ENCODE results near the gene SKAP2.
"Not testable (repeated sequence)": the region's sequence is repeated elsewhere in the genome, so short reads cannot be mapped to it uniquely, and the experiment has no call there.

SKAP2 gene

DNA sequence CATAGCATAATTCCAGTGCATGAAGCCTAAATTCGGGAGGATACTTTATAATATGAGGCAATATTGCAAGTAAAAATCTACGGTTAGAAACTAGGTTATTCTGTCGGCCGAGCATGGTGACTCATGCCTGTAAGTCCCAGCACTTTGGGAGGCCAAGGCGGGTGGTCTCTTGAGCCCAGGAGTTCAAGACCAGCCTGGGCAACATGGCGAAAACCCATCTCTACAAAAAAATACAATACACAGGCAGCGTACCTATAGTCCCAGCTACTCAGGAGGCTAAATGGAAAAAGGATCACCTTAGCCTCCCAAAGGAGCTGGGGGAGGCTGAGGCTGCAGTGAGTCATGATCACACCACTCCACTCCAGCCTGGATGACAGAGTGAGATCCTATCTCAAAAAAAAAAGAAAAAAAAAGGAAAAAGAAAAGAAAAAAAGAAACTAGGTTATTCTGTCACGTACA lies 14.2 kb downstream of the SKAP2 start:
- Histone ChIP-seq H3K9me3 (ENCODE audit: control insufficient read depth, low read length) (no peaks in the 10 kb centered on the region), H3K4me2 (ENCODE audit: low read length) (no peak overlapping the region), H3K27ac (no peak overlapping the region), H3K79me2 (no peaks in the 10 kb centered on the region), H3K36me3 (ENCODE audit: control insufficient read depth, insufficient read depth, low read length) (no peaks in the 10 kb centered on the region), H3K4me3 (ENCODE audit: low read depth, low read length) (no peak overlapping the region), H3K4me1 (no peaks in the 10 kb centered on the region), H3K9ac (no peak overlapping the region), H2AFZ (no peak overlapping the region), H3K27me3 (ENCODE audit: control insufficient read depth, insufficient read depth, low read length) (no peaks in the 10 kb centered on the region)
- TF ChIP-seq, protein P1, sequence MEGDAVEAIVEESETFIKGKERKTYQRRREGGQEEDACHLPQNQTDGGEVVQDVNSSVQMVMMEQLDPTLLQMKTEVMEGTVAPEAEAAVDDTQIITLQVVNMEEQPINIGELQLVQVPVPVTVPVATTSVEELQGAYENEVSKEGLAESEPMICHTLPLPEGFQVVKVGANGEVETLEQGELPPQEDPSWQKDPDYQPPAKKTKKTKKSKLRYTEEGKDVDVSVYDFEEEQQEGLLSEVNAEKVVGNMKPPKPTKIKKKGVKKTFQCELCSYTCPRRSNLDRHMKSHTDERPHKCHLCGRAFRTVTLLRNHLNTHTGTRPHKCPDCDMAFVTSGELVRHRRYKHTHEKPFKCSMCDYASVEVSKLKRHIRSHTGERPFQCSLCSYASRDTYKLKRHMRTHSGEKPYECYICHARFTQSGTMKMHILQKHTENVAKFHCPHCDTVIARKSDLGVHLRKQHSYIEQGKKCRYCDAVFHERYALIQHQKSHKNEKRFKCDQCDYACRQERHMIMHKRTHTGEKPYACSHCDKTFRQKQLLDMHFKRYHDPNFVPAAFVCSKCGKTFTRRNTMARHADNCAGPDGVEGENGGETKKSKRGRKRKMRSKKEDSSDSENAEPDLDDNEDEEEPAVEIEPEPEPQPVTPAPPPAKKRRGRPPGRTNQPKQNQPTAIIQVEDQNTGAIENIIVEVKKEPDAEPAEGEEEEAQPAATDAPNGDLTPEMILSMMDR (IDR thresholded peaks at IDR 0.05), result no peak

DNA sequence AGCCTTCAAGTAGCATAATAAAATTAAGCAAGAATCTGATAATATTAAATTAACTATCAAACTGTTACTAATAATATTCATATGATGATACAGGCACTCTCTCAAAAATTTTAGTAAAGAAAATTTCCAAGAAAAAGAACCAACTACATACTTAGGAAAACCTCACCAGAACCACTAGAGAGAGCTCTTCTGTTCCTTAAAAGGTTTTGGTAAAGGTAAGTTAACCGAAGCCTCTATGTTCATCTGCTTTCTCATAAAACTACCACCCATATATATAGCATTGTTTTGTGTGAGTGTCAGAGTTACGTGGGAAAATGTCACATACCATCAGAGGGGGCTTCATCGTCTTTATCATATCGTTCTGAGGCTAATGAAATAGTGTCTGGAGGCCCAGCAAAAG lies 20.7 kb downstream of the SKAP2 start:
- Histone ChIP-seq H3K27me3 (ENCODE audit: control insufficient read depth, insufficient read depth, low read length) (no peaks in the 10 kb centered on the region), H3K36me3 (ENCODE audit: control insufficient read depth, insufficient read depth, low read length) (no peaks in the 10 kb centered on the region), H2AFZ (no peak overlapping the region), H3K4me2 (ENCODE audit: low read length) (no peak overlapping the region), H3K4me3 (ENCODE audit: low read depth, low read length) (no peak overlapping the region), H3K79me2 (no peaks in the 10 kb centered on the region), H3K9me3 (ENCODE audit: control insufficient read depth, low read length) (no peaks in the 10 kb centered on the region), H3K4me1 (no peaks in the 10 kb centered on the region), H3K9ac (no peak overlapping the region), H3K27ac (no peak overlapping the region)
- TF ChIP-seq, protein P1 (IDR thresholded peaks at IDR 0.05), result no peak

DNA sequence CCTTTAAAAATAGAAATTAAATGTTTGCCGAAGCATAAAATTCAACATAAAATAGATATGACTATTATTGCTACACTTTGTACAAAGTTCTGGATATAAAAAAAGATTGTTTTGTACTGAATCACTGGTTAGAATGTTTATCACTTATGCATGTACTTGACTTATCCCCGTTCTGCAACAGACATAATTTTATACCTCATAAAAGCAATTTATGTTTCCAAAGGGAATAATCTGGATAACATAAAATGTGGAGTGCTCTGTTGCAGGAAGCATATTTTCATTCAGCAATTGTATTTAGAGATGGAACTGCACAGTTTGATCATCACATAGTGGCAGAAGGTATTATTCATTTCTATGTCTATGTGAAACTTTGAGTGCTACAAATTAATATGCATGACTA lies 21.5 kb downstream of the SKAP2 start:
- Histone ChIP-seq H3K4me2 (ENCODE audit: low read length) (no peak overlapping the region), H3K27me3 (ENCODE audit: control insufficient read depth, insufficient read depth, low read length) (no peaks in the 10 kb centered on the region), H3K9me3 (ENCODE audit: control insufficient read depth, low read length) (no peaks in the 10 kb centered on the region), H3K79me2 (no peaks in the 10 kb centered on the region), H3K4me1 (no peaks in the 10 kb centered on the region), H2AFZ (no peak overlapping the region), H3K4me3 (ENCODE audit: low read depth, low read length) (no peak overlapping the region), H3K27ac (no peak overlapping the region), H3K36me3 (ENCODE audit: control insufficient read depth, insufficient read depth, low read length) (no peaks in the 10 kb centered on the region), H3K9ac (no peak overlapping the region)
- TF ChIP-seq, protein P1 (IDR thresholded peaks at IDR 0.05), result no peak

DNA sequence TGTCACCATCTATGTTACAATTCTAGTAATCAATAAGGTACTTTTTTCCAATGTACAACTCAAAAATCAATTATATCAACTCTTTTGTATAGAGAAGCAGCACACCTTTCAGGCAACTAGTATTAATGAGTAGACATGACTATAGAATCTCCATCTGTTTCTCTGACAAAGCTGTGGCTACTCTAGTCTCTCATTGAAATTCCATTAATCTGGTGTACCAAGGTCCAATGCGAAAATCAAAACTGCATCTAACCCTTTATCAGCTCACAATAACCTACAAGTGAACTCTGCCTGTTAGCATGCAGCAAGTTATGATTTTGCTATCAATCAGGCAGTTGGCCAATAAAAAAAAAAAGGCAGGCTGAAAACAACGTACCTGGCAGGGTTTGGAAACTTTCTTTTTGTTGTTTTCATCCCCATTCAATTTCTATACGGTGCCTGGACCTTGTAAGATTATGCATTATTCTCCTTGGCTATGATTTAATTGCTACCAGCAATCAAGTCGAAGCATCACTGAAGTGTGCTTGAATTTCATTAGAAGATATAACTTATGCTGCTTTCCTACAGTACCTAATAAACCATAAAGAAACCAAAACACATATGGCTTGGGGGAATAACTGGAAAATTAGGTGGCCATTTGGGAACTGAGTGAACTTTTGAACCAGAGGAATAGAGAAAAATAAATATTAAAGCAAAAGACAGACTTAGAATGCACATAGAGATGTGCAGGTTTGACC lies 23.2 kb downstream of the SKAP2 start:
- Histone ChIP-seq H3K4me3 (ENCODE audit: low read depth, low read length) (no peak overlapping the region), H3K4me1 (no peaks in the 10 kb centered on the region), H3K79me2 (no peaks in the 10 kb centered on the region), H3K9me3 (ENCODE audit: control insufficient read depth, low read length) (no peaks in the 10 kb centered on the region), H3K36me3 (ENCODE audit: control insufficient read depth, insufficient read depth, low read length) (no peaks in the 10 kb centered on the region), H3K27ac (no peak overlapping the region), H3K27me3 (ENCODE audit: control insufficient read depth, insufficient read depth, low read length) (no peaks in the 10 kb centered on the region), H3K4me2 (ENCODE audit: low read length) (no peak overlapping the region), H3K9ac (no peak overlapping the region), H2AFZ (no peak overlapping the region)
- TF ChIP-seq, protein P1 (IDR thresholded peaks at IDR 0.05), result no peak

GRCh38 chr7:26836793-26837192 lies 27.6 kb downstream of the SKAP2 start:
- not testable (repeated sequence) for H3K4me1 ChIP-seq; H3K27me3 ChIP-seq (ENCODE audit: control insufficient read depth, insufficient read depth, low read length); H3K9me3 ChIP-seq (ENCODE audit: control insufficient read depth, low read length); H3K4me2 ChIP-seq (ENCODE audit: low read length); H3K79me2 ChIP-seq; H3K36me3 ChIP-seq (ENCODE audit: control insufficient read depth, insufficient read depth, low read length); H3K4me3 ChIP-seq (ENCODE audit: low read depth, low read length); H2AFZ ChIP-seq; H3K27ac ChIP-seq; H3K9ac ChIP-seq

All from parathyroid adenoma (tissue), 2 donors.